HG02623 (cell line): ENCODE measurements around the gene PPP1R3E.
"Not testable (repeated sequence)": the region's sequence is repeated elsewhere in the genome, so short reads cannot be mapped to it uniquely, and the experiment has no call there.

ENCODE experiments used
- ATAC-seq: cut with Tn5 transposase; IDR thresholded peaks from one replicate; pipeline ENCODE4 v1.9.1; 2021; ENCODE audit warnings: moderate library complexity; ENCODE audit not compliant: unreplicated experiment

Gene PPP1R3E

GRCh38 chr14:23302290-23303225 lies at the start of gene PPP1R3E:
Gene PPP1R3E, minus strand, starts transcription at chr14:23302859. Its CDS starts 283 bp downstream, at chr14:23302576.
- peak; percentile 26 for ATAC-seq

- no peak for ATAC-seq
Measured at GRCh38 chr14:23351681-23352505, 49.2 kb upstream of the PPP1R3E start.

GRCh38 chr14:23349156-23349845 lies 46.6 kb upstream of the PPP1R3E start:
- ATAC-seq: no peak

GRCh38 chr14:23348297-23348655 lies 45.6 kb upstream of the PPP1R3E start:
- ATAC-seq: no peak

- no peak for ATAC-seq
Measured at GRCh38 chr14:23347406-23348296, 45.0 kb upstream of the PPP1R3E start.

- ATAC-seq: no peak
Measured at GRCh38 chr14:23346693-23347405, 44.2 kb upstream of the PPP1R3E start.

GRCh38 chr14:23345987-23346692 lies 43.5 kb upstream of the PPP1R3E start:
- no peak for ATAC-seq

- ATAC-seq: no peak
Measured at GRCh38 chr14:23344481-23344880, 41.8 kb upstream of the PPP1R3E start.

GRCh38 chr14:23339506-23340268 lies 37.0 kb upstream of the PPP1R3E start:
- no peak for ATAC-seq

- ATAC-seq: no peak
Measured at GRCh38 chr14:23335623-23336022, 33.0 kb upstream of the PPP1R3E start.

- ATAC-seq: no peak
Measured at GRCh38 chr14:23327947-23328744, 25.5 kb upstream of the PPP1R3E start.

GRCh38 chr14:23326491-23327332 lies 24.1 kb upstream of the PPP1R3E start:
- no peak for ATAC-seq

GRCh38 chr14:23325746-23326145 lies 23.1 kb upstream of the PPP1R3E start:
- not testable (repeated sequence) for ATAC-seq

- ATAC-seq: no peak
Measured at GRCh38 chr14:23324993-23325392, 22.3 kb upstream of the PPP1R3E start.

- no peak for ATAC-seq
Measured at GRCh38 chr14:23324455-23324846, 21.8 kb upstream of the PPP1R3E start.

- no peak for ATAC-seq
Measured at GRCh38 chr14:23323838-23324454, 21.3 kb upstream of the PPP1R3E start.
